Subcutaneous preadipocyte (primary cell): ENCODE results near the gene GAST. TPM values are rescaled to one million over a fixed set of nuclear protein-coding genes. Genes with fewer than 3 reads are reported as not detected.

Experiments
- small RNA-seq: library from RNA; depleted of rRNA; stranded (forward); fragments of <200 nt; gene quantifications from one replicate; pipeline ENCODE3, GENCODE V24; 2012
- total RNA-seq: library from RNA; depleted of rRNA; stranded (reverse); fragments of >200 nt; gene quantifications from 2 replicates; pipeline ENCODE4 v1.2.3, GENCODE V29; 2012

Gene GAST
- total RNA-seq, result not detected in 2 replicates

GRCh38 chr17:41711669-41712400, at the start of gene GAST:
Gene GAST, plus strand, starts transcription at chr17:41712331. Its CDS starts 3,106 bp downstream, at chr17:41715437.

GRCh38 chr17:41688641-41689496, 23.3 kb upstream of the GAST start, which contains the start of gene EIF1:
Gene EIF1, plus strand, starts transcription at chr17:41688885. Its CDS starts 154 bp downstream, at chr17:41689039.

GRCh38 chr17:41734139-41734948, 22.2 kb downstream of the GAST start, which contains the start of gene HAP1:
Gene HAP1, minus strand, starts transcription at chr17:41734643. Its CDS starts 9 bp downstream, at chr17:41734634.

Small RNA genes lying within 50 kb of the gene (small RNA-seq; reads per million reads assigned to genes)
- gene RN7SL399P (not detected), gene RNA5SP442 (0.16 reads per million)

Other genes starting within 250 kb of the GAST start
- gene KRT32, start 244.9 kb upstream of the GAST start, total RNA-seq, result not detected in 2 replicates
- gene KRT35, start 231.2 kb upstream of the GAST start, total RNA-seq, result not detected in 2 replicates
- gene KRT36, start 222.4 kb upstream of the GAST start, total RNA-seq, result not detected in 2 replicates
- gene KRT13, start 206.7 kb upstream of the GAST start, total RNA-seq, result not detected in 2 replicates
- 0.78 TPM in 1 of 2 replicates, not detected in the other for gene KRT15, start 193.4 kb upstream of the GAST start, total RNA-seq
- 3.7 and 12.5 TPM in 2 replicates for gene KRT19, start 184.0 kb upstream of the GAST start, total RNA-seq
- gene KRT9, start 140.3 kb upstream of the GAST start, total RNA-seq, result not detected in 2 replicates
- gene KRT14, start 125.4 kb upstream of the GAST start, total RNA-seq, result 0.59 TPM in 1 of 2 replicates, not detected in the other
- gene KRT16, start 99.6 kb upstream of the GAST start, total RNA-seq, result not detected in 2 replicates
- 1.2 and 1.8 TPM in 2 replicates for gene KRT17, start 87.8 kb upstream of the GAST start, total RNA-seq
- gene EIF1, start 23.4 kb upstream of the GAST start, total RNA-seq, result 55.1 and 55.7 TPM in 2 replicates
- not detected in 2 replicates for gene HAP1, start 22.3 kb downstream of the GAST start, total RNA-seq
- 0.98 and 3.7 TPM in 2 replicates for gene JUP, start 74.4 kb downstream of the GAST start, total RNA-seq
- 38.6 and 42.0 TPM in 2 replicates for gene P3H4, start 99.6 kb downstream of the GAST start, total RNA-seq
- 239 and 240 TPM in 2 replicates for gene FKBP10, start 100.7 kb downstream of the GAST start, total RNA-seq
- 43.4 and 61.7 TPM in 2 replicates for gene NT5C3B, start 123.9 kb downstream of the GAST start, total RNA-seq
- under 0.01 and 0.37 TPM in 2 replicates for gene KLHL10, start 125.5 kb downstream of the GAST start, total RNA-seq
- 19.1 and 30.3 TPM in 2 replicates for gene KLHL11, start 153.1 kb downstream of the GAST start, total RNA-seq
- gene ACLY, start 206.6 kb downstream of the GAST start, total RNA-seq, result 233 and 404 TPM in 2 replicates
- gene ODAD4, start 218.3 kb downstream of the GAST start, total RNA-seq, result 0.37 and 0.59 TPM in 2 replicates